HL-60 (cell line): Measurements from ENCODE around the gene DAPP1.

ENCODE experiments used
- DNase-seq, 2 experiments: peaks; one replicate each; pipeline ENCODE4 v3.0.0-alpha.2; 2010 to 2020; ENCODE audit warnings: low read depth in 1 of 2, low spot score in 1 of 2
- H3K27ac ChIP-seq: fragments of 250-450 bp; sonication (Bioruptor Pico); replicated peaks from 2 replicates; pipeline ENCODE4 v1.5.1; 2020; ENCODE audit warnings: mild to moderate bottlenecking, moderate library complexity
- H3K27me3 ChIP-seq: fragments of 250-450 bp; sonication (Bioruptor Pico); 2 replicates; pipeline ENCODE4 v1.5.1; 2021; ENCODE audit warnings: mild to moderate bottlenecking, moderate library complexity; ENCODE audit not compliant: insufficient read depth, poor library complexity, severe bottlenecking
- H3K4me3 ChIP-seq: replicated peaks from 2 replicates; pipeline ENCODE4 v1.5.1; 2011; ENCODE audit warnings: mild to moderate bottlenecking, control low read depth, low read length; ENCODE audit not compliant: insufficient read depth
- GABPA ChIP-seq: IDR thresholded peaks from 2 replicates; pipeline ENCODE4 v1.6.1; 2012; ENCODE audit warnings: low read depth
- POLR2AphosphoS5 ChIP-seq: IDR thresholded peaks from 2 replicates; pipeline ENCODE4 v1.6.1; 2012; ENCODE audit warnings: low read depth
- SPI1 ChIP-seq: IDR thresholded peaks from 2 replicates; pipeline ENCODE4 v1.6.1; 2012; ENCODE audit warnings: low read depth, mild to moderate bottlenecking, borderline replicate concordance
- TF ChIP-seq, protein P1 (sequence below): IDR thresholded peaks from one replicate; pipeline ENCODE4 v1.5.1; 2011; ENCODE audit warnings: low read length, control low read depth, inconsistent platforms; ENCODE audit not compliant: insufficient read depth
- TF ChIP-seq, protein P2 (sequence below): IDR thresholded peaks from 2 replicates; pipeline ENCODE4 v1.6.1; 2012; ENCODE audit warnings: low read depth; ENCODE audit not compliant: insufficient replicate concordance

DAPP1 gene

GRCh38 chr4:99891351-99891750, 74.7 kb downstream of the DAPP1 start:
- 0 out of 2 replicates have a peak overlapping the region, but pooled peaks have one; percentile 7 for H3K27ac ChIP-seq
- no peaks in the 10 kb centered on the region for H3K27me3 ChIP-seq
- TF ChIP-seq GABPA (no peak), POLR2AphosphoS5 (no peak), SPI1 (no peak)
- TF ChIP-seq, protein P1, sequence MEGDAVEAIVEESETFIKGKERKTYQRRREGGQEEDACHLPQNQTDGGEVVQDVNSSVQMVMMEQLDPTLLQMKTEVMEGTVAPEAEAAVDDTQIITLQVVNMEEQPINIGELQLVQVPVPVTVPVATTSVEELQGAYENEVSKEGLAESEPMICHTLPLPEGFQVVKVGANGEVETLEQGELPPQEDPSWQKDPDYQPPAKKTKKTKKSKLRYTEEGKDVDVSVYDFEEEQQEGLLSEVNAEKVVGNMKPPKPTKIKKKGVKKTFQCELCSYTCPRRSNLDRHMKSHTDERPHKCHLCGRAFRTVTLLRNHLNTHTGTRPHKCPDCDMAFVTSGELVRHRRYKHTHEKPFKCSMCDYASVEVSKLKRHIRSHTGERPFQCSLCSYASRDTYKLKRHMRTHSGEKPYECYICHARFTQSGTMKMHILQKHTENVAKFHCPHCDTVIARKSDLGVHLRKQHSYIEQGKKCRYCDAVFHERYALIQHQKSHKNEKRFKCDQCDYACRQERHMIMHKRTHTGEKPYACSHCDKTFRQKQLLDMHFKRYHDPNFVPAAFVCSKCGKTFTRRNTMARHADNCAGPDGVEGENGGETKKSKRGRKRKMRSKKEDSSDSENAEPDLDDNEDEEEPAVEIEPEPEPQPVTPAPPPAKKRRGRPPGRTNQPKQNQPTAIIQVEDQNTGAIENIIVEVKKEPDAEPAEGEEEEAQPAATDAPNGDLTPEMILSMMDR = no peak
- TF ChIP-seq, protein P2, sequence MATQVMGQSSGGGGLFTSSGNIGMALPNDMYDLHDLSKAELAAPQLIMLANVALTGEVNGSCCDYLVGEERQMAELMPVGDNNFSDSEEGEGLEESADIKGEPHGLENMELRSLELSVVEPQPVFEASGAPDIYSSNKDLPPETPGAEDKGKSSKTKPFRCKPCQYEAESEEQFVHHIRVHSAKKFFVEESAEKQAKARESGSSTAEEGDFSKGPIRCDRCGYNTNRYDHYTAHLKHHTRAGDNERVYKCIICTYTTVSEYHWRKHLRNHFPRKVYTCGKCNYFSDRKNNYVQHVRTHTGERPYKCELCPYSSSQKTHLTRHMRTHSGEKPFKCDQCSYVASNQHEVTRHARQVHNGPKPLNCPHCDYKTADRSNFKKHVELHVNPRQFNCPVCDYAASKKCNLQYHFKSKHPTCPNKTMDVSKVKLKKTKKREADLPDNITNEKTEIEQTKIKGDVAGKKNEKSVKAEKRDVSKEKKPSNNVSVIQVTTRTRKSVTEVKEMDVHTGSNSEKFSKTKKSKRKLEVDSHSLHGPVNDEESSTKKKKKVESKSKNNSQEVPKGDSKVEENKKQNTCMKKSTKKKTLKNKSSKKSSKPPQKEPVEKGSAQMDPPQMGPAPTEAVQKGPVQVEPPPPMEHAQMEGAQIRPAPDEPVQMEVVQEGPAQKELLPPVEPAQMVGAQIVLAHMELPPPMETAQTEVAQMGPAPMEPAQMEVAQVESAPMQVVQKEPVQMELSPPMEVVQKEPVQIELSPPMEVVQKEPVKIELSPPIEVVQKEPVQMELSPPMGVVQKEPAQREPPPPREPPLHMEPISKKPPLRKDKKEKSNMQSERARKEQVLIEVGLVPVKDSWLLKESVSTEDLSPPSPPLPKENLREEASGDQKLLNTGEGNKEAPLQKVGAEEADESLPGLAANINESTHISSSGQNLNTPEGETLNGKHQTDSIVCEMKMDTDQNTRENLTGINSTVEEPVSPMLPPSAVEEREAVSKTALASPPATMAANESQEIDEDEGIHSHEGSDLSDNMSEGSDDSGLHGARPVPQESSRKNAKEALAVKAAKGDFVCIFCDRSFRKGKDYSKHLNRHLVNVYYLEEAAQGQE = no peak
- no peak for DNase-seq
- no peak overlapping the region for H3K4me3 ChIP-seq

- DNase-seq = no peak
- H3K4me3 ChIP-seq = peak overlapping the region; percentile 100
- H3K27me3 ChIP-seq = no peaks in the 10 kb centered on the region
- H3K27ac ChIP-seq = no peak overlapping the region; the same call in 1 of the 2 replicates
- TF ChIP-seq POLR2AphosphoS5 = no peak
- TF ChIP-seq GABPA = no peak
- TF ChIP-seq, protein P2 = no peak
- TF ChIP-seq SPI1 = no peak
- TF ChIP-seq, protein P1 = no peak
Observed at GRCh38 chr4:99893029-99893428, 76.4 kb downstream of the DAPP1 start.

- no peak for DNase-seq
- TF ChIP-seq, protein P1 = no peak
- TF ChIP-seq SPI1 (no peak), POLR2AphosphoS5 (no peak), GABPA (no peak)
- TF ChIP-seq, protein P2 = no peak
- peak overlapping the region; percentile 100 for H3K4me3 ChIP-seq
- peak overlapping the region; percentile 75 for H3K27ac ChIP-seq
- no peaks in the 10 kb centered on the region for H3K27me3 ChIP-seq
Observed at GRCh38 chr4:99893839-99894160, 77.2 kb downstream of the DAPP1 start.
